NOMO-1 (cell line): ENCODE results near the gene TRMT44.

ENCODE experiments used
- DNase-seq, 2 experiments: peaks; one replicate each; lab custom pipeline; 2025; ENCODE audit not compliant: unreplicated experiment in 2 of 2; lab: John Stamatoyannopoulos, UW

The TRMT44 gene

DNA sequence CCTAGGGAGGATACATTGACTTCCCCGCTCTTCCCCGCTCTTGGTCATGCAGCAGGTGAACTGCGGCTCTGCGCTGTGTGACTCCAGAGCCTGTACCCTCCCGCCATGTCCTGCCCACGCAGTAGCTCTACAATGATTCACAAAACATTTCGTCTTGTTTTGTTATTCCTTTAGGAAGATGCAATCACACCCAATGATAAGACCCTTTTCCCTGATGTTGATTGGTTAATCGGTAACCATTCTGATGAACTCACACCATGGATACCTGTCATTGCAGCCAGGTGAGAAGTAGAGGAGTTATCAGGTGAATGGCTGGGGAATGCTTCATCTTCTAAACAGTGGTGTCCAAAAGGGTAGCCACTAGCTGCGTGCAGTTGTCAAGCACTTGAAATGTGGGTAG lies 23.2 kb downstream of the TRMT44 start:
- no peak for DNase-seq

DNA sequence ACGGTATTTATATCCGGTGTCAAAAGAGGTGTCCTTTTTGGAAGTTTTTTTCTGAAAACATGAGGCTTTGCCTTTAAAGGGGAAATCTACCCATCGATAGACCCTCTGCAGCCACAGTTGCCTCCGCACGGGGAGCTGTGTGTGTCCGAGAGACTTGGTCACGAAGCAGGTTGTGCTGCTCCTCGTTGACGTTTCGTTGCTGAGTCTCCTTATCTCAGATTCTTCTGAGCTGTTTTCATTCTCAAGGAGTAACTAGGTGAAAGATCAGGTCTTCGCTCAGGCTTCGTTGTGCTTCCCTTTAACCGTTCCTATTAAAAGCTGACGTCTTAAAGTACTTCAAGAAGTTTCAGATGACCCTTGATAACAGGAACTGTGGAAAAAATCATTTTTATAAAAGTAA lies 23.8 kb downstream of the TRMT44 start:
- DNase-seq = no peak

DNA sequence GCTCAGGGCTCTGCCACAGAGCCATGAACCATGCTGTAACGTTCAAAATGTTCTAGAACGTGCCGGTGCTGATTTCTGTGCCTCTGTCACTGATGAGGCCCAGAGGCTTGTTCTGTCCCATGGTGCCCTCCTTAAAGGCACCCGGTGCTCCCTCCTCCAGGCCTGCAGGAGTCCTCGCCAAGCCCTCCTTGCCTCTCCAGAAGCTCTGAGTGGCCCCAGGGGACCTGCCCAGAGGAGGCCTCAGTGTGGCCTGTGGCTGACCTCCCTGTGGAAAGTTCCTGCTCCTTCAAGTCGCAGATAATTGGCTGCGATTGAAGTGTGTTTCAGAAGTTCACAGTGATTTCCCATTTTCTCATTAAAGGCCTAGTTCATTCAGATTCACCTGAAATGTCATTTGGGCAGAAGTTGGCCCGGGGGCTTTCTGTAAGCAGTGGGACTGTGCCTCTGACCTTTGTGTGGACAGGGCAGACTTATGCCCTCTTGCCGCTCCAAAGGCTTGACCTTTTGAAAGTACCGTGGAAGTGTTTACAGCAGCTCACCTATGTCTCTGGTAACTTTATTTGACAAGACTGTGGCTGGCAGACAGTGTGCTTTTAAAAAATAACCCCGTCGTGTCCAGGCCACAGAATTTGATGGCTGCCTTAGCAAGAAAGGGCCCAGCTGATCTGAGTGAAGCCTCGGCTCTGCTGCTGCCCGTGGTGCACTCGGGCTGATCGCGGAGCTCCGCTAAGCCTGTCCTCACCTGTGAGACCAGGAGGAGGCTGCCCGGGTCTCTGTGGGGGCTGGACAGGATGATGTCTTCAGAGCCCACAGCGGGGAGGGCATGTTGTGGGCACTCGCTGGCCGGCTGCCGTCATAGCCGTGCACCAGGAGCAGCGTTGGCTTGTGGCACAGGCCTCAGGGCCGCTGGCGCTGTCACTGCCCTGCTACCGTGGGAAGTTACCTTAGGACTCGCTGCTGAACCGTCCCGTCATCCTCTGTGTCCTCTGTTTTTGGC lies 25.3 kb downstream of the TRMT44 start:
- DNase-seq = no peak

DNA sequence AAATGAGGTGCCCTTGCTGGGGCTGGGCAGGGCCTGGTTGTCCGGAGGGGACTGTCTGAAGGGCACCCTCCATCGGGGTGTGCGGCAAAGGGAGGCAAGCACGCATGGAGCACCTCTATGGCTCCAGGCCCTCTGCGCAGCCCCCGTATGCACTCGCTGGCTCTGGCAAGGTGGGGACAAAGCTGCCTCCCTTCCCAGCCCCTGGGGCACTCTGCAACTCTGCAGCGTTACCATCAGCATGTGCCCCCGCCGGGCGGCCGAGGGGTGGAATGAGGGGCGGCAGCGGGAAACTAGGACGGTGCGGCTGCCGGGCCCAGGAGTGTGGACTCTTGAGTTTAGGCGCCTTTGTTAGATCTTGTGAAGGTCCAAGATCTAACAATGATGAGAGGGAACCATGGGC lies 26.4 kb downstream of the TRMT44 start:
- DNase-seq = no peak

DNA sequence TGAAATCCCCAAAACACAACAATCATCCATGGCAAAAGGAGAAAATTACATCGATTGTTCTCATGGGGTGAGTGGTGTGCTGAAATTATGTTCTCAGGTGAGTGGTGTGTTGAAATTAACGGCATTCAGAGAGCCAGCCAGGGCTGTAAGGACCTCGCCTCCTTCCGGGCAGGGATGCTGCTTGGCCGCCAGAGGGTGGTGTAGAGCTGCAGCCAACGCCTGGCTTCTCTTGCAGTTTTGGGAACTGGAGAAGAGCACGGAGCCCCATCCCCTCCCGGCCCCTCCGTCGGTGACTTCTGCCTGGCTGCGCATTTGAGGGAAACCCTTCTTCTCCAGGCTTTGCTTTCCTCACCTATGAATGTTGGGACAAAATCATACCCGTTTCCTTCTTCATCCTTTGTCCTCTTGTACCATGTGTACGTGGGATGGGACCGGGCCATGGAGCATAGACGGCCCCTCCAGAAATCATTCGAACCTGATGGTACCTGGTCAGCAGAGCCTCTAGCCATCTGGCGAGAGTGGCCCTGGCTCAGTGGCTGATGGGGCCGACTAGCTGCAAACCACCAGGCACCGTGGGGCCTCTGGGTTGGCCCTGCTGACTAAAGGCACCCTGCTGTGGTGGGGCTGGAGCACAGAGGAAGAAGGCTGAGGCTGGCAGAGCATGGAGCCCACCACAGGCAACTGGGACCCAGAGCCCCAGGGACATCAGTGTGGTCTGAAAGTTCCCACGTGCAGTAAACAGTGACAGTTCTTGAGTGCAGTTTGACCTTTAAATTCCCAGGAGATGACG lies 28.4 kb downstream of the TRMT44 start:
- peak; percentile 16 to 41 for DNase-seq

DNA sequence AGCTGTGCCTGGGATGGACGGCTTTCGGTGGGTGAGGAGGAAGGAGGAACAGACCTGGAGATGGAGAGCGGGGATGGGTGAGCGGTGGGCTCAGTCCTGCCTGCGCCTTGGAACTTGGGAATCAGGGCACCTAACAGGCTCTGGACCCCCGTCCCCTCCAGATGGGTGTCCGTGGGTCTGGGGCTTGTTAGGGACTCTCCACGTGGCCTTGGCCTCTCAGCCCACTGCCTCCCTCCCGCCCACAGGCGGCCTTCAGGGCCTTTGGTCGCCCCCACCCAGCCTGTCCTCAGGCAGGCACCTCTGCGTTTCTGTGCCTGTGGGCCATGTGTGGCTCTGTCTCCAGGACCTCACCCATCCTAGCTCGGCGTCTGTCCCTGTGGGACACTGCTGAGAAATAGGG lies 29.0 kb downstream of the TRMT44 start:
- DNase-seq = no peak

DNA sequence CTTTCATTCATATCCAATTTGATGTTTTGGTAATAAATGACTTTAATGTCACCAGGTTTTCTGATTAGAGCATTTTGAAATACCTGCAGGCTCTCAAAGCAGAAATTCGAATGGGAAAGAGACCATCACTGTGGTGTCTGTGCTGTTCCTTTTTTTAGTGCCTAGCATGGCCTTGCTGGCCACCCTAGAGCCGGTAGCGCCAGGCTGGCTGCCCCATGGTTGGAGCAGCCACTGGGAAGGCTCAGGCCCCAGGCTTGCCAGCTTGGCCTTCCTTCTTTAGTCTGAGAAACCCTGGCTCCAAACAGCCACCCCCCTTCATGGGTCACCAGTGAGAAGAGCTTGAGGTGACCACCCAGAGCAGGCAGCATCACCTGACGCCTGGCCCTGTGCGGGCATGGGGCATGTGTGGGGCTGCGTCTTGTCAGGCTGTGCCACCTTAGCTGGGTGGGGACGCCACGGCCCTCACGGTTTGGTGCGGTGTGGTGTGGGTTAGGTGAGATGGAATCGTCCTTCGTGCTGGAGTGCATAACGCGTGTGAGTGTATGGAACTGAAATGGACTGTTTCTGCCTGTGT lies 30.0 kb downstream of the TRMT44 start:
- DNase-seq = no peak

DNA sequence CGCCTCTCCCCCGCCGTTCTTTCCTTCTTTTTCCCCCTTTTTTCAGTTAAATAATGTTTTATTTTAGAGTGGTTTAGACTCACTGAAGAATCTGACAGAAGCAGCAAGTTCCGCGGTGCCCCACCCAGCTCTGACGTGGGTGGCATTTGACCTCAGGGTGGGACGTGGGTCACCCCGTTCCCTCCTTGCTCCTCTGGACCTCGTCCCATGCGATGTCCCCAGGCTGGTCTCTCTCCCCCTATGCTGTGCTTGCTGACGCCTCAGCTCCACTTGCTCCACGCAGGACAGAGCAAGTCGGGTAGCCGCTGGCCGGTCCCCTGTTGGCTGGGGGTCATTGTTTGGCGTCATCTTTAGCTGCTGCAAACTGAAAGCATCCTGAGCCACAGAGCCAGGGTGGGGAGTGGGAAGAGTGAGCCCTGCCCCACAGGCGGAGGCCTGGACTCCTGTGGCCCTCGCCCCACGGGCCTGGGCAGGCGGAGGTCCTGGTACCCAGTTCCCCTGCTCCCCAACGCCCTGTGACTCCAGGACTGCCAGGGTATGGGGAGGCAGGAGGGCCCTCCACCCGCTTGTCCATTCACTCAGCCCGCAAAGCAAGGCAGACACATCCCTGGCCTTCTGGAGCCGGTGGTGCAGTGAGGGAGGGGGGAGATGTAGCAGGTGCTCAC lies 30.8 kb downstream of the TRMT44 start:
- DNase-seq = no peak

DNA sequence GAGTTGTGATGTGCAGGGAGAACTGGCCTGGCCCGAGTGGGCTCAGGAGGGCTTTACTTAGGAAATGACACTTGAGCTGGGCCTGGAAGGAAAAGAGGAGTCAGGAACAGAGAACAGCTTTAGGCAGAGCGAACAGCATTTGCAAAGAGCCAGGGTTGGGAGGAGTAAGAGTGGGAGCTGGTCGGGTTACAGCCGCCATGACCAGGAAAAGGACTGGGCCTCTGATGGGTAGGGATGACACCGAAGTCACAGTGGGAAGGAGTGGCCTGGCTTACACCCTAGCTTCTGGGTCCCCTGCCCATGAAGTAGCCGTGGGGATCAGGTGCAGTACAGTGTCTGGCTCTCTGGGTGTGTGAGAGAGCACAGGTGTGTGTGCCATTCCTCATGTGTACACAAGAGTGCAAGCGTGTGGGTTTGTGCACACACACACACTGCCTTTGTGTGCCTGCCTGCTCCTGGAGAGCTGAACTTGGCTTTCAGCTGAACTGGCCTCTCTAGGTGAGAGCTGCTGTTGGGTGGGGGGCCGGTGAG lies 31.6 kb downstream of the TRMT44 start:
- no peak for DNase-seq

DNA sequence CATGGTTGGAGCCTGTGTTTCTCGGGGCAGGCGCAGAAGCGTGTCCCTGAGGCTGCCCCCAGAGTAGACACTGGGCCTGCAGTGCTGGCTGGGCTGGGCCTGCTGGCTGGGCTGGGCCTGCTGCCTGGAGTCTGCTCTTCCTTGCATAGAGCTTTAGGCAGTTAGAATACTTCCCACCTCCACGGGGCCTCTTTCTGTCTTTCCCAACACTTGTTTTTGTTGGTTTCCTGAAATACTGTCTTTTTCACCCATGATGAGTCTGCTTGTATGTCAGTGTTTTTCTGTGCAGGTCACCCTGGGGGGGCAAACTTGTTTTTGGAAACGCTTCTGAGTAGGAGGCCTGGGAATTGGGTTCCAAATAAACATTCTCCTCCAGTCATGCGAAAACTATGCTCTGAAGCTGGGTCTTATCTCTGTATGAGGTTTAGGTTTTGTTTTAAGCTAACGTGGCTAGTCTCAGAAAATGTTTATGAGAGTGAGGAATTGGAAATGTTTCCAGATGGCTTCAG lies 32.2 kb downstream of the TRMT44 start:
- no peak for DNase-seq

DNA sequence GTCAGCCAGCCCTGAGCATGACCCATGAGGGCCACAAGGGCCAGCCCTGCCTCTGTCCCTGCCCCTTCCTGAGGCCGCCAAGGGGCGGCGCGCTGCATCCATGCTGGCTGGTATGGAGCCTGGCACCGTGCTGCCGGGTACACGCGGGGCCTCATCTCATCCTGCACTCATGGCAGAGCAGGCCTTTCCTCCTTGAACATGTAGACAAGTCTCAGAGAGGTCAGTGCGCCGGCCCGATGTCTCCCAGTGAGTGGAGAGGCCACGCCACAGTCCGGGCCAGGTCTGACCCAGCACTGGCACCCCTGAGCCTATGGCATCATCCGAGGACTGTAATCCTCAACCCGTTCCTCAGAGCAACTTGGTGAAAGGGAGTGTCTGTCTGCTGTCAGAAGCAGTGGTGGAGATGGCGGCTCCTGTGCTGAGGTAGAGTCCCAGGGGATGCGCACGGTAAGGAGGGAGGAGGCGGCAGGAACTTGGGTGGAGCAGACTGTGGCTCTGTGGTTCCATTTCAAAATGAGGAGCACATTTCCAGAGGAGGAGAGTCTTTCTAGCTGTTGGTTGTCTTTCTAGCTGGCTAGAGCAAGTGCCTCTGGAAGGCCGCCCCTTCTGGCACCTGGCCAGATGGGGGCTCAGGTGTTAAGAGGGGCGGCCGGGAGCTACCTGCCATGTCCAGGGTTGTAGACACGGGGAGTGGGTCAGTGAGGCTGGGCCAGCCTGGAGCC lies 32.8 kb downstream of the TRMT44 start:
- no peak for DNase-seq

DNA sequence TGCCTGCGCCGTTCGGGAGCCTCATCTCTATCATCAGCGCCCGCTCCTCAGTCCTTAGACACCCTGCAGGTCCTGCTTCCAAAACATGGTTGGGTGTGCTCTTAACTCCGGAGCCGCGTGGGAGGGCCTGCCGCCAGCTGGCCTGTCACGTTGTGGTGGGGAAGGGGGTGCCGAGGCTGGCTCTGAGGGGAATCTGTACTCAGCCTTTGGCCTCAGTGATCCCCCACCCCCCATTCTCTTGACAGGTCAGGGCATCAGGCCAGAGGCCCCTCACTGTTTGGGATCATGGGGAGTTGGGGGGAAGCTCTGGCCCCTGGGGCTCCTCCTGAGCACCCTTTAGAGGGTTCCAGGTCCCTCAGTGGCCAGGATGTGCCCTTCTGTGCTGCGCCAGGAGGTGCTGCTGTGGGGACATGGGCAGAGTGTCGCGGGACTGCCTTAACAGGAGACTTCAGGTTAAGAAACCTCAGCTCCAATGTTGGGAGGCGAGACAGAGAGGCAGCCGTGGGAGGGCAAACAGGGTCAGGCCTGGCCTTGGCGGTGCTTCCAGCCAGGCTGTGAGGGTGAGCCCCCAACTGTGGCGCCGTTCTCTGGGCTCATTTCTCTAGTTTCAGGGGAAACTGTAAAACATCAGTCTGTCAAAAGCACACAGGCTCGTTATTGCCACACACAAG lies 33.5 kb downstream of the TRMT44 start:
- DNase-seq = no peak

DNA sequence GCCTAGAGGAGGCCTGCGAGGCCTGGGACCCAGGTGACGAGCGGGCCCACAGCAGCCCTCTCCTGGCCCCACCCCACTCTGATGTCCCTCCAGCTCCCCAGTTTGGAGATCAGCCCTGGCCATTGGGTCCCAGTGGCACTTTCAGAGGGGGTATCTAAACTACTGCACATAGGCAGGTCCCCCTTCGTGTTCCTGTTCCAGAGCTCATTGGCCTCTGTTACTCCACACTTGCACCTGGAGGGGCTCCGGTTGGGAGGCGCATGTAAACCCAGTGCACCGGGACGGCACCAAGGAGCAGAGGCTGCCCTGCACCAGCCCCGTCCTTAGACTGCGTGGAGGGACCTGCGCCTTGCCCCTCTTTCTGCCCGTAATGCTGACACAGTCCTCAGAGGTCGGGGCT lies 34.3 kb downstream of the TRMT44 start:
- DNase-seq = no peak

DNA sequence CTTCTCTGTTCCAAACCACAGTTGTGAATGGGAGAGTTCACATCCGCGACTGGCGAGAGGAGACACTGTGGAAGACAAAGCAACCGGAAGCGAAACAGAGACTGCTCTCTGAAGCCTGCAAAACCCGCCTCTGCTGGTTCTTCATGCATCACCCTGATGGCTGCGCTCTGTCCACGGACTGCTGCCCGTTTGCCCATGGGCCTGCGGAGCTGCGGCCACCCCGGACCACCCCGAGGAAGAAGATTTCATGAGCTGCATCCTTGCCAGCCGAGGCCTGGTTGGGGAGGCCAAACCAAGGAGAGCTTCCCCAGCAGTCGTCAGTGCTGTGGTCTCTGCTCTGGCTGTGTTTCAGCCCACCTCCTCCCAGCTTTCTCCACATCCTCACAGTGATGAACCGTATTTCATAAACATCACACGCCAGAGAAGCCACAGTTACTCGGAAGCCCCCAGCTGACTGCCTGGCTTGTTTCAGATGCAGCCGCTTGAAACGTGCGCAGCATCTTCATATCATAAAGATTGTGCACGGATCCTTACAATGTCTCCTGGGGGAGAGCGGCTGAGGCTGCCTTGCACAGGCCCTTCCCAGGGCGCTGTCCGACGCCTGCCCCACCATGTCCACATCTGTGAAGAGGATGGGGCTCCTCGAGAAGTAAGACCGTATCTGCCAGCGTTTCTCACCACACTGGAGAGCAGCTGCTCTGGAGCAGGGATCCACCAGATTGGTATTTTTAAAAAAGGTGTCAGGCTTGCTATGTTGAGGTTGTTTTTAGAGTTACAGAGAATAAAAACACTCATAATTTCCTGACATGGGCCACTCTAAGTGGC lies 35.4 kb downstream of the TRMT44 start:
- DNase-seq = no peak

DNA sequence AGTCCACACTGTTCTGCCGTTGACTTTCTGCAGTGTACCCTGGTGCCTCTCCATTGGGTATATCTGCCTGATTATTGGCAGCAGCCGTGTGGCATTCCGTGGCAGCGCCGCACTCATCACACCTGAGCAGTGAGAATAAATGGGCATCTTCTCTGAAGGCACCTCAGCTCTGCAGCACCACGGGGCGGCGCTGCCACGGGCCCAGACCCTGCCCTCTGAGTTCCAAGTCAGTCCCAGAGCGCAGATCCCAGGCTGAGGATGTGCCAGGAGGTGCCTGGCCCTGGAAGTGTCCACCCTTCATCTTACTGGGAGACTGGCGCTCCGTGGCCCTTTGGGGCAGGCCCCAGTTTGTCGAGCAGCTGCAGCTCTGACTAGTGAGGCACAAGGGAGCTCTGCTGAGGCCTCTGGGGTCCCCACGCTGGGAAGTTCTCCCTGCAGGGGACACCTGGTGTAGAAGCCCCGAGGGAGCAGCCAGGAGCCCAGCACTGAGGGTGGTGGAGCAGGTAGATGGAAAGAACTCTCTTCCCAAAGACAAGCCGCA lies 36.6 kb downstream of the TRMT44 start:
- no peak for DNase-seq

DNA sequence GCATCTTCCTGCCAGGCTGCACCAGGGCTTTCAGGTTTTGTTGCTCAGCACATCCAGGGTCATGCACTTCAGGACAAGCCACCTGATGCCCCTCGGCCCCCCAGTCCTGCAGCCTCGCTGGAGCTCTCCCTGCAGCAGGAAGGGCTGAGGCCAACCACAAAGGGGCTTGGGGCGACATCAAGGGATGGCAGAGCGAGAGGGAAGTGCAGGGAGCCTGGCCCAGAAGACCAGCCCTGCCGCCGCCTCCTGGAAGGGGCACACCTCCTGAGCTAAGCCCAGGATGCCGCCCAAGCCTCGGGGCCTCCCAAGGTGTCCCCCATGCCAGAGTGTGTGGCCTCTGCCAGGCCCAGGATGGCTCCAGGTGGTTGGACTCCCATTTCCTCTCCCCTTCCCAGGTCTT lies 37.1 kb downstream of the TRMT44 start:
- DNase-seq = no peak

DNA sequence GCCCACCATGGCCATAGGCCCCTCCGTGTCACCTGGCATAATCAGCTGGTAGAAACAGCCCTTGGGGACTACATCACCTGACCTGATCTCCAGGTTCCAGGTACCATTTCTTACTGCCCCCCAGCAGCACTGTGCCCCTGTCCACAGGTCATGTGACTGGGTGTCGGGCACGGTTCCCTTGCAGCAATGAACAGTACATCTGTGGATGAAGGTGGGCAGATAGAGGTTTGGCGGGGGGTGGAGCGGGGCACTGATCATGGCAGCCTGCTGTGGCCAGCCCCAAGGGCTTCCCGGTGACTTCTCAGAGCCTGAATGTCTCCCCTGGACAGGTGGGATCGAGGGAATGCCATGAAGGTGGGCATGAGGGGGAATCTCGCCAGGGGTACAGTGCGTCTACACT lies 37.8 kb downstream of the TRMT44 start:
- no peak for DNase-seq
